EH (cell line): Measurements from ENCODE around the gene CEACAM4.
A peak's percentile ranks its signal among the peaks of the same experiment; 100 is the strongest.
"Not testable (repeated sequence)": the region's sequence is repeated elsewhere in the genome, so short reads cannot be mapped to it uniquely, and the experiment has no call there.

Source experiments
- DNase-seq: peaks from one replicate; pipeline ENCODE4 v3.0.0-alpha.2; 2015; ENCODE audit warnings: low read depth

Gene CEACAM4

DNA sequence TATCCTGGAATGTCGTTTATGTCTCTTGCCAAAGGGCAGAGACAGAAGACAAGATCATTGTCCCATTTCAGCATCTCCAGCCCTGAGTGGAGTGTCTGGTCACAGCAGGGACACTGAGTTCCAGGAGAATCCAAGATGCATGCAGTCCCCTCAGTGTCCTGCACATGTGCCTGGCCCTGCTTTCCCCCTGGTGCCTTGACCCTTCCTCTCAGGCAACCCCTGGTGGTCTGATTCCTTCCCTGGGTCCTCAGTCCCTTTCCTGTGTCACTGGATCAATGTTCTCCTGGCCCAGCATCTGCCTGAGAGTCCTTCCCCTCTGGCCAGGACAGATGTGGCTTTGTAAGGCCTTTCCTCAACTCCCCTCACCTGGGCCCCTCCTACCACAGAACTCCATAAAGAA is 41.9 kb downstream of the CEACAM4 start:
- no peak for DNase-seq

DNA sequence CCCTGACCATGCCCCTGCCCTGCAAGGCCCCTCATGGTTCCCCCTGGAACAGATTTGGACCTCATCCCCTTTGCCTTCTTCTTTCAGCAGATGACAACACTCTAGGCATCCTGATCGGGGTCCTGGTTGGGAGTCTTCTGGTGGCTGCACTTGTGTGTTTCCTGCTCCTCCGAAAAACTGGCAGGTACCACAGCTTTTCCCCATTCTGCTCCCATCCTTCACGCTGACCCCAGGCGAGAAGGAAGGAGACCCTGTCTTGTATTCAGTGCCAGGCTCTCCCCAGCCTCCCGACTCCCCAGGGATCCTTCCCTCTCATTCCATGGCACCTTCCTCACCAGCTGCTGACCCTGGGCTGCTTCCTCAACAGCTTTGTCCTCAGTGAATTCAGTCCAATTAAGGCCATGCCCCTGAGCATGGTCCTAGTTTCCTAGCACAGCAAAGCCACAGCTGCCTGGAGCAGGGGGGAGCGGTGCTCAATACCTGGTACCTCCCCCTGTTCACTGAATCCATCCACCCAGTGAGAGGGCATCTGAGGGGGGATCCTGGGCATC is 42.5 kb downstream of the CEACAM4 start:
- no peak for DNase-seq

DNA sequence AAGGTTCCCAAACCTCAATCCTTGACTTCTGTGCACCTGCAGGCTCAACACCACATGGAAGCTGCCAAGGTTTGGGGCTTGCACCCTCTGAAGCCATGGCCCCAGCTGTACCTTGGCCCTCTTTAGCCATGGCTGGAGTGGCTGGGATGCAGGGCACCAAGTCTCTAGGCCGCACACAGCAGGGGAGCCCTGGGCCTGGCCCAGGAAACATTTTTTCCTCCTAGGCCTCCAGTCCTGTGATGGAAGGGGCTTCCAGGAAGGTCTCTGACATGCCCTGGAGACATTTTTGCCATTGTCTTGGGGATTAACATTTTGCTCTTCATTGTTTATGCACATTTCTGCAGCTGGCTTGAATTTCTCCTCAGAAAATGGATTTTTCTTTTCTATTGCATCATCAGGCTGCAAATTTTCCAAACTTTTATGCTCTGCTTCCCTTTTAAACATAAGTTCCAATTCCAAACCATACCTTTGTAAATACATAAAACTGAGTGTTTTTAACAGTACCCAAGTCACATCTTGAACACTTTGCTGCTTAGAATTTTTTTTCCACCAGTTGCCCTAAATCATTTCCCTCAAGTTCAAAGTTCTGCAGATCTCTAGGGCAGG is 44.2 kb downstream of the CEACAM4 start:
- not testable (repeated sequence) for DNase-seq

DNA sequence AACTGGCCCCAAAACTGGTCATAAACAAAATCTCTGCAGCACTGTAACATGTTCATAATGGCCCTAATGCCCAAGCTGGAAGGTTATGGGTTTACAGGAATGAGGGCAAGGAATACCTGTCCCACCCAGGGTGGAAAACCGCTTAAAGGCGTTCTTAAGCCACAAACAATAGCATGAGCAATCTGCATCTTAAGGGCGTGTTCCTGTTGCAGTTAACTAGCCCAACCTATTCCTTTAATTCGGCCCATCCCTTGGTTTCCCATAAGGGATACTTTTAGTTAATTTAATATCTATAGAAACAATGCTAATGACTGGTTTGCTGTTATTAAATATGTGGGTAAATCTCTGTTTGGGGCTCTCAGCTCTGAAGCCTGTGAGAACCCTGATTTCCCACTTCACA is 45.8 kb downstream of the CEACAM4 start:
- DNase-seq, result not testable (repeated sequence)

DNA sequence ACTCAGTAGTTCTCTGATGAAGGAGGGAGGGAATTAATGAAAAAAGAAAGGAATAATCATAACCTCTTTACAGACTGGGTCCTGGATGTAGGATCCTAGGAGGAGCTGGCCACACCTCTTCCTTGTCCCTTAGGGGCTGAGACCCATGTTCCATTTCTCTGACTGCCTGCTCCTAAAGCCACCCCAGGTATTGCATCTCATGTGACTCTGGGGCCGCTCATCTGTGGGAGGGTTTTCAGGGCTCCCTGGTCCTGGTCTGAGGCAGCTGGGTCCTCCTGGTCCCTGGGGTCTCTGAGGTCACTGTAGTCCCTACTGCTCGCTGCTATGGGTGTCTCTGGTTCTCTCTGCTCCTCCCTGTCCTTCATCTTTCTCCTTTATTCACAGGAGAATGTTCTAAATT is 48.0 kb downstream of the CEACAM4 start:
- DNase-seq, result no peak

DNA sequence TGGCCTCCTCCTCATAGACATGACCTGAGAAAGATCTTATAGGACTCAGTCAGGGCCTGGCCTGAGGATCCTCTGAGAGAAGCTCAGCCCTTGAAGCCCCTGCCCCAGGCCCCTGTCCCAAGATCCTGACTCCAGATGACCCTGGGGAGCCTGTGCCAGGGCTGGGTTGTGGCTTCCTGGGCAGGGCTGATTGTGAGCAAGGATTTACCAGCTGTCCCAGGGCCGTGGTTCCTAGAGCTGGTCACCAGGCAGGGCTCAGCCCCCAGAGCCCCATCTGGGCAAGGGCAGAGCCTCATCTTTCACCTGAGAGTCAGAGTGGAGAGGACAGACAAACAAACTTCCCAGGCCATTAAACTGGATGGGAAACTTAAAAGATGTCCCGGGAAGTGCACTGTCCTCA is 49.0 kb downstream of the CEACAM4 start:
- no peak for DNase-seq

DNA sequence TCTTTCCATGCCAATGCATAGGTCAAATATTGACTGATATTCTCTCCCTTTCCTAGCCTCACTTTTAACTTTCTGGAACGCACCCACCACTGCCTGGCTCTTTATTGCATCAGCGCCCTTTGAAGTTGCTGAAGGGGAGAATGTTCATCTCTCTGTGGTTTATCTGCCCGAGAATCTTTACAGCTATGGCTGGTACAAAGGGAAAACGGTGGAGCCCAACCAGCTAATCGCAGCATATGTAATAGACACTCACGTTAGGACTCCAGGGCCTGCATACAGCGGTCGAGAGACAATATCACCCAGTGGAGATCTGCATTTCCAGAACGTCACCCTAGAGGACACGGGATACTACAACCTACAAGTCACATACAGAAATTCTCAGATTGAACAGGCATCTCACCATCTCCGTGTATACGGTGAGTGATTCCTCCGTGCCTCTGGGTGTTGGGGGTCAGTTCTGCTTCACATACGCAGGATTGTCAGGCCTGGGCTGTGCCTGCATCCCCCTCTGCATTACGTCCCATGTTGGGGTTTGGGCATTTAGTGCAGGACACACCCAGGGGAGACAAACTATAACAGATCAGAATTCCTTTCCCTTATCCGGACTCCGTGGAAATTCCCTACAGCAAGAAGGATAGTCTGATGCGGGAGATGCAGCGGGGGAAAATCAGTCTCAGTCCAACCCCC is 49.6 kb downstream of the CEACAM4 start:
- DNase-seq, result no peak

DNA sequence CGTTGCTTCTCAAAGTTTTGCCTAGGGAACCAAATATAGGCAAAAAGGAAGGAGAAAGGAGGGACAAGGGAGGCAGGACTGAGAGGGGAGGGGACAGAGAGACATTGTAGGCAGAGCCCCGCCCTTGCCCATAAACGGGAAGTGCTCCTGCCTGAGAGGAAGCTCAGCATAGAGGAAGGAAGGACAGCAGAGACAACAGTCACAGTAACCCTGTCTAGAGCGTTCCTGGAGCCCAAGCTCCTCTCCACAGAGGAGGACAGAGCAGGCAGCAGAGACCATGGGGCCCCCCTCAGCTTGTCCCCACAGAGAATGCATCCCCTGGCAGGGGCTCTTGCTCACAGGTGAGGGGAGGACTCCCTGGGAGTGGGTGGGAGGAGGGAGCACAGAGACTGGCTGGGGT is 50.9 kb downstream of the CEACAM4 start, which contains the start of gene CEACAM21:
TSS of gene CEACAM21 (plus strand) at position 169 of the 400 bp plus-strand sequence. CDS start at position 278, 109 bp downstream.
- DNase-seq, result peak; percentile 13

DNA sequence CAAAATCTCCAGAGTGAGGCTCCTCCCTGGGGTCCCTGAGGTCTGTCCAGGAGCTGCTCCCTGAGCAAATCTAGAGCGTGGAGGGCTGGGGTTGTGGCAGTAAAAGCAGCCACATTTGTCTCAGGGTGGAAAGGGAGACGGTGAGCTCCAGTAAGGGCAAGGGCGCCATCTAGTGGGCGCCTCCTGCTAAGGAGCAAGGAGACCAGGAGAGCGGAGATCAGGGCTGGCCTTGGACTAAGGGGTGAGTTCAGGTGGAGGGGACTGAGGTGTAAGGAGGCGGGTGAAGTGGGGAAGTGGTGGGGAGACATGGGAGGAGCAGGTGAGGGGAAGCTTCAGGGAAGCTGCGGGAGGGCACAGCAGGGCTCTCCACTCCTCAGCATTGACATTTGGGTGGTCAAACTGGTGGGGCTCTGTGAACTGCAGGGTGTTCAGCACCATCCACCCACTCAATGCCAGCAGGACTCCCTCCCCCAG is 56.2 kb downstream of the CEACAM4 start:
- DNase-seq, result peak; percentile 72

DNA sequence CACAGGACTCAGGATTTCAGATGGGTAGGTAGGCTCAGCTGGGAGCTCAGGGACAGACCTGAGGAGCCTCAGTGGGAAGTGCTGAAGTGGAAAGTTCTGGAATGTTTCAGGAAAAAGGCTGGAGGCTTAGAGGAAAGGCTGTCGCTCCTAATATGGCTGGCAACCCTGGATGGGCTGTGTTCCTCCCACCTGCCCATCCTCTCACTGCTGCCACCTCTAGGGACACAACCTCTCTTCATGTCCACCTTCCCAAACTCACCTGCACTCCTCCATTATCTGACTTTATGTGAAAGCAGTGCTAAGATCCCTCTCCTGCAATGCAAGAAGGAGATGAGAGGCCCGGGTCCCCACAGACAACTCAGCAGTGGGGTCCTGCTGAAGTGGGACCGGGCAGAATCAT is 56.7 kb downstream of the CEACAM4 start:
- DNase-seq, result no peak

DNA sequence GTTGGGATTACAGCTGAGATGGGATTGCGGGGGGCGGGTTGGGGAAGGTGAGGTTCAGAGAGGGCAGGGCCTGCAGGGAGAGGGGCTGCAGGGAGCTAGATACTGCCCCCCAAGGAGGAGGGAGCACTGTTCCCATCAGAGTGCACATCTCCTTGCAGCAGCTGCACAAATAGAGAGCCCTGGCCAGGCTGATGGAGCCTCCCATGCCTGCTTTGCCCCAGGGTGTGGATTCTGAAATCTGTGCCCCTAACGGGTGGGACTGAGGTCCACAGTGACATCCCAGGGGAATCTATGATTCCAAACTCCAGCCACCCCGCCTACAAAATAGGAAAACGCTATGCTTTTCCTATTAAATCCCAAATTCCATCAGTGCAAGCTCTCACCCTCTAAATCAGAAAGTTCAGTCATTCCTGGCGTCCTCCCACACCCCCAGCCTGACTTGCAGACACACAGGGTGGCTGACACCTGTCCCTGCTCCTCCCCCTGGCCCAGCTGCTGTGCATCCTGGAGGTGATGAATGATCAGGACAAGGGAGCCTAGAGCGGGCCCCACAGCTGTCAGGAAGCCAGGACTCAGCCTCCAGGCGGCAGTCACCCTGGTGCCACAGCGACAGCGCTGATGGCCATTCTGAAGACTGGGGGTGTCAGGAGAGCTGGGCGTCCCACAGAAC is 57.3 kb downstream of the CEACAM4 start:
- no peak for DNase-seq
